Mucosa of rectum (tissue), 2 donors: ENCODE data around the gene MBNL1.

Experiments used
- H3K27ac ChIP-seq, 2 donors: one replicate each; pipeline ENCODE4 v1.7.0; 2013; ENCODE audit warnings: inconsistent platforms in 2 of 2, low read depth in 2 of 2, low read length in 2 of 2
- H3K27me3 ChIP-seq, 2 donors: one replicate each; pipeline ENCODE4 v1.7.0; 2013; ENCODE audit warnings: low read length in 2 of 2; ENCODE audit not compliant: control insufficient read depth in 2 of 2, insufficient read depth in 2 of 2
- H3K36me3 ChIP-seq, 2 donors: one replicate each; pipeline ENCODE4 v1.7.0; 2013; ENCODE audit warnings: low read length in 2 of 2; ENCODE audit not compliant: control insufficient read depth in 2 of 2, insufficient read depth in 2 of 2
- H3K4me1 ChIP-seq, 2 donors: one replicate each; pipeline ENCODE4 v1.7.0; 2013; ENCODE audit warnings: low read length in 2 of 2, mild to moderate bottlenecking in 1 of 2; ENCODE audit not compliant: control insufficient read depth in 2 of 2, insufficient read depth in 2 of 2
- H3K4me3 ChIP-seq, 2 donors: one replicate each; pipeline ENCODE4 v1.7.0; 2013; ENCODE audit warnings: low read length in 2 of 2
- H3K9ac ChIP-seq, 2 donors: one replicate each; pipeline ENCODE4 v1.7.0; 2013; ENCODE audit warnings: low read length in 2 of 2, low read depth in 1 of 2, mild to moderate bottlenecking in 1 of 2
- H3K9me3 ChIP-seq, 2 donors: one replicate each; pipeline ENCODE4 v1.7.0; 2013; ENCODE audit warnings: low read length in 2 of 2; ENCODE audit not compliant: control insufficient read depth in 2 of 2
- donor health status: healthy.
- donor health status: Normal muscosa, but diverticular disease.

MBNL1 gene

GRCh38 chr3:152445212-152445611 is 176.5 kb downstream of the MBNL1 start:
- Histone ChIP-seq H3K9me3 (no peaks in the 10 kb centered on the region), H3K4me3 (no peak overlapping the region), H3K4me1 (peaks cover 0 to 9% of the 10 kb centered on the region in 2 donors), H3K9ac (no peak overlapping the region), H3K27me3 (no peaks in the 10 kb centered on the region), H3K27ac (no peak overlapping the region), H3K36me3 (peaks cover 11 to 25% of the 10 kb centered on the region in 2 donors)

DNA sequence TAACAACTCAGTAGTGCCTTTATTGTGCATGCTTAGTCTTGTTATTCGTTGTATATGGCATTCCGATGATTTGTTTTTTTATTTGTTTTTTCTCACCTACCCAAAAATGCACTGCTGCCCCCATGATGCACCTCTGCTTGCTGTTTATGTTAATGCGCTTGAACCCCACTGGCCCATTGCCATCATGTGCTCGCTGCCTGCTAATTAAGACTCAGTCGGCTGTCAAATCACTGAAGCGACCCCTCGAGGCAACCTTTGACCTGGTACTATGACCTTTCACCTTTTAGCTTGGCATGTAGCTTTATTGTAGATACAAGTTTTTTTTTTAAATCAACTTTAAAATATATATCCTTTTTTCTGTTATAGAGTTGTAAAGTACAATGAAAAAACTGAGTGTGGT is 177.8 kb downstream of the MBNL1 start:
- Histone ChIP-seq H3K27me3 (no peaks in the 10 kb centered on the region), H3K9me3 (no peaks in the 10 kb centered on the region), H3K36me3 (peaks cover 19 to 30% of the 10 kb centered on the region in 2 donors), H3K27ac (no peak overlapping the region), H3K9ac (no peak overlapping the region), H3K4me3 (no peak overlapping the region), H3K4me1 (peaks cover 0 to 9% of the 10 kb centered on the region in 2 donors)

DNA sequence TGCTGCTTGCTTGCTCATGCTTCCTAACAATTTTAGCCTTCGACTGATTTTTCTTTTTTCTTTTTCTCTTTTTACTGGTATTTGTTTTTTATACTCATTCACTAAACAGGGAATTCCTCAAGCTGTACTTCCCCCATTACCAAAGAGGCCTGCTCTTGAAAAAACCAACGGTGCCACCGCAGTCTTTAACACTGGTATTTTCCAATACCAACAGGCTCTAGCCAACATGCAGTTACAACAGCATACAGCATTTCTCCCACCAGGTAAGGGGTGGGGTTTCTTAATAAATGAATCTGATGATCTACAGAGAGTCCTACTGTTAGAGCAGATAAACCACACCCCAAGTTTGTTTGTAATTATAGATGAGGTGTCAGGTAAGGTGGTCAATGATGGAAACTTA is 178.8 kb downstream of the MBNL1 start:
- Histone ChIP-seq H3K9ac (no peak overlapping the region), H3K9me3 (no peaks in the 10 kb centered on the region), H3K4me3 (no peak overlapping the region), H3K36me3 (peaks cover 28 to 33% of the 10 kb centered on the region in 2 donors), H3K27ac (no peak overlapping the region), H3K27me3 (no peaks in the 10 kb centered on the region), H3K4me1 (peaks cover 0 to 9% of the 10 kb centered on the region in 2 donors)

GRCh38 chr3:152448091-152448490 is 179.4 kb downstream of the MBNL1 start:
- no peak overlapping the region for H3K4me3 ChIP-seq
- no peak overlapping the region for H3K27ac ChIP-seq
- H3K9me3 ChIP-seq = no peaks in the 10 kb centered on the region
- H3K9ac ChIP-seq = no peak overlapping the region
- no peaks in the 10 kb centered on the region for H3K27me3 ChIP-seq
- H3K4me1 ChIP-seq = peaks cover 0 to 9% of the 10 kb centered on the region in 2 donors
- peaks cover 31 to 36% of the 10 kb centered on the region in 2 donors for H3K36me3 ChIP-seq

DNA sequence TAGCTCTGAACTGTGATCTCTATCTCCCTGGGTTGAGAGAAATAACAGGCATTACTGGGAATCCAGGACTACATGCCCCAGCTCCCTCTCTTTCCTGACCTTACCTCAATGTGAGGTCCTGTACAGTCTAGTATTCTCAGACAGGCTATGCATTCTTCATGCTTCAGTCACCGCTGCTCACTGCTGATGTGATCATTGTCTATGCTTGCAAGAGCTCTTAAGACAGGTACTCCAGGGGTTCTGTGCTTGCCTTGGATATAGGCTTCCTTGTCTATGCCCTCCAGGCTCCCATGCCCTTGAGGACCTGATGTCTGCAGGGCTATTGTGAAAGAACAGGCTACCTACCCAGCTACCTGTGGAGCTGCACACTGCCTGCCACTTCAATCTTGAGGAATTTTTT is 183.6 kb downstream of the MBNL1 start:
- peaks cover 24 to 45% of the 10 kb centered on the region in 2 donors for H3K36me3 ChIP-seq
- H3K27ac ChIP-seq = no peak overlapping the region
- no peaks in the 10 kb centered on the region for H3K4me1 ChIP-seq
- H3K27me3 ChIP-seq = no peaks in the 10 kb centered on the region
- no peak overlapping the region for H3K4me3 ChIP-seq
- H3K9me3 ChIP-seq = no peaks in the 10 kb centered on the region
- H3K9ac ChIP-seq = no peak overlapping the region

- Histone ChIP-seq H3K9me3 (no peaks in the 10 kb centered on the region), H3K27ac (no peak overlapping the region), H3K27me3 (no peaks in the 10 kb centered on the region), H3K9ac (no peak overlapping the region), H3K4me1 (no peaks in the 10 kb centered on the region), H3K4me3 (no peak overlapping the region), H3K36me3 (peaks cover 29 to 49% of the 10 kb centered on the region in 2 donors)
These were observed 185.5 kb downstream of the MBNL1 start for GRCh38 chr3:152454076-152454875.

DNA sequence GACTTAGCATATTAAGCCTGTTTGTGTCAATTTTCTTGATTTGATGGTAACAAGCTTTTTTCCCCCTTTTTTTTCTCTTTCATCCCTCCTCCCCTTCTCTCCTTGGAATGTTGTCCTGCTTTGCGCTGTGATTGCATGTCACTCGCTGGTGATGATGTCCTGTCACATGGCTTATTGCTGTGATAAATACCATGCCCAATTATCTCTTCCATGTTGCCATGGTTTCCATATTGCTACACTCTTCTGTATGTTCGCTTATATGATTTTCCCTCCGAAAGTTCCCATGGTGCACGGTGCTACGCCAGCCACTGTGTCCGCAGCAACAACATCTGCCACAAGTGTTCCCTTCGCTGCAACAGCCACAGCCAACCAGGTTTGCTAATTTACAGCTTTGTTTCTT is 187.3 kb downstream of the MBNL1 start:
- Histone ChIP-seq H3K4me1 (peaks cover 0 to 1% of the 10 kb centered on the region in 2 donors), H3K9me3 (no peaks in the 10 kb centered on the region), H3K27me3 (no peaks in the 10 kb centered on the region), H3K9ac (no peak overlapping the region), H3K27ac (no peak overlapping the region), H3K36me3 (peaks cover 32 to 51% of the 10 kb centered on the region in 2 donors), H3K4me3 (no peak overlapping the region)

DNA sequence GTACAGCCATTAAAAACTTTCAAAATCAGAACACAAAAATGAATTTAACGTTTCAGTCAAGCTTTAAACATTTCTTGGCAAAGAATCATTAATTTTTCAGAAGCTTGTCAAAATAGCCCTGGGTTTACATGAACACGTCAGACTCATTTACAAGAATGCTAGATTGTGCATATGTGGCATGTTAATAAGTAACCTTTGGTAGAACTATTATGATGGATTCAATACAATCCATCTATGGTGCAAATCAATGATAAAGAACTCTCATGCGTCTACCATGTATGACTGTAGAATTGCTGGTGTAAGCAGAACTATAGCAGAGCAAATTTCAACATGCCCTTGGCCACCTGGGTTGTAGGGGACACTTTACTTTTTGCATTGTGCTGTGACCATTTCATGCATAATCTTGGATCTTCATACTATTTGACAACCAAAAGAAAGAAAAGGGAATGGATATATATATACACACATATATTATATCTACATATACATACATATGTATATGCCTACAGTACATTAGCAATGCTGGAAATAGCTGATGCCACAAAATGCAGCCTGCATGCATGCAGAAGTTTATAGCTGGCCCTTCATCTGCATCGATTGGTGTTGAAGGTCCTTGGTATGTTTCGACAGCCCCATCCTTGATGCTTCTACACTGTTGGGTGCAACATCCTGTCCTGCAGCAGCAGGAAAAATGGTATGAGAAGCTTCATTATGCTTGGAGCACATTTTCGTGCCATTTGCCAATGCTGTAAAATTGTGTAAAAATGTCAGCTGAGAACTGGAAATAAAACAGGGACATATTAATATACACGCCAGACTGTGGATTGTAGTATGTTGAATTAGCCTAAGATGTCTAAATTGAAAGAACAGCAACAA is 189.0 kb downstream of the MBNL1 start:
- Histone ChIP-seq H3K27ac (no peak overlapping the region), H3K9ac (no peak overlapping the region), H3K4me1 (peaks cover 0 to 3% of the 10 kb centered on the region in 2 donors)

DNA sequence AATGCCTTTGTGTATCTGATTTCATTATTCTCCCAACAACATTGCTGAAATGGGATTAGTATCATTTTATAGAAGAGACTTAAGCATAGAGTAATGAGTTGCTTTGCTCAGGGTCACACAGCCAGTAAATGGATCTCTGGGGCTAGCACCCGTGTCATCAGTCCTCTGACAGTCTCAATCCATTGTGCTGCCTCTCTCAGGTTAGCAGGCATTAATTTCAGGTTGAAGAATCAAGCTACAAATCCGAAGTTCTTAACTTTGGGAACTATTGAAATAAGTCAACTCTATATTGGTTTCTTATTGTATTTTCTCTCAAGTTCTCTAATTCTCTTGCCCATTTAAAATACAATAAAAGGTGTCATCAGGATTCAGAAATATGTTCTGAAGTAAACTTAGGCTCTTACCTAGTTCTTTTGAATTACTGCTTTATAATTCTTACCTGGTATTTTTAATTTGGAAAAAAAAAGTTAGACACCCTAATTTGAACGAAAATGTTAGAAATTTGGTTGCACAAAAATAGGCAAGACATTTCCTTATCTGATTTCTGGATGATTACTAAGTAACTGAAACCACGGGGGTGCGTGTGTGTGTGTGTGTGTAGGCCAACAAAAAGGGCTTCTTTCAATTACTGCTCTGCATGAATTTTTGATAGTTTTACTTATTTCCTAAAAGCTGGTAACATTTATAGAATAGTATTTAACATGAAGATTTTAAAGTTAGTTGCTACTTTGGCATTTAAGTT is 189.8 kb downstream of the MBNL1 start:
- H3K4me3 ChIP-seq = no peak overlapping the region
- H3K9ac ChIP-seq = no peak overlapping the region
- H3K4me1 ChIP-seq = peaks cover 0 to 3% of the 10 kb centered on the region in 2 donors
- H3K27ac ChIP-seq = no peak overlapping the region
- peaks cover 42% of the 10 kb centered on the region in 2 donors for H3K36me3 ChIP-seq
- no peaks in the 10 kb centered on the region for H3K9me3 ChIP-seq
- H3K27me3 ChIP-seq = no peaks in the 10 kb centered on the region

More for the DNA sequence above, 189.0 kb downstream of the MBNL1 start:
- peaks cover 36 to 39% of the 10 kb centered on the region in 2 donors for H3K36me3 ChIP-seq
- no peak overlapping the region for H3K4me3 ChIP-seq
- no peaks in the 10 kb centered on the region for H3K9me3 ChIP-seq
- no peaks in the 10 kb centered on the region for H3K27me3 ChIP-seq
